ENCODE results near the gene GNPDA2. TPM values are rescaled to one million over a fixed set of nuclear protein-coding genes. Genes with fewer than 3 reads are reported as not detected.

GNPDA2 gene
- total and polyA plus RNA-seq, 2 of the 4 experiments (the other 2 are of a cell fraction): 11.0 to 13.4 TPM

DNA sequence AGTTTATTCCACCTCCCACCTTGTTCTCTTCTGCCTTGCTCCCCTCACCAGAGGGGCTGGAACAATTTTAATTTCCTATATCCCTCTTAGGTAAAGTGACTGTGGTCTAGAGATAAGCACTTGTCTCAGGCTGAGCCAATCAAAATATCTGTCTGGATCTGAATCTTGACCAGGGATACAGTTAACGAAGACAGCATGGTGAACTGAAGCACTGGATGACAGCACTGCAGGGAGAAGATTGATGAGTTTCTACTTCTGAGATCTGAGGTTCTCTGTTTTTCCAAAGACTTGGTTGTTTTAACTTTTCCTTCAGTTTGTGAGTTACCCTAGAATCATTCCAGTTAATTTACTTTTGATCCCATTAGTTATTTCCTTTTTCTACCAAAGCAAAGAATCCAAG, 13.2 kb downstream of the GNPDA2 start:
- H4K8ac ChIP-seq (ENCODE audit: low read depth in 2 of 2, low read length in 2 of 2): no peak overlapping the region
- H2AK9ac ChIP-seq (replicated peaks; ENCODE audit: low read depth, low read length, poor library complexity): no peak overlapping the region
- no peaks in the 10 kb centered on the region for H3K9me1 ChIP-seq (ENCODE audit: insufficient read depth, low read length)
- H3K36me3 ChIP-seq (ENCODE audit: control insufficient read depth, insufficient read depth, low read length): 0 out of 2 replicates have a peak, but pooled peaks cover 2% of the 10 kb centered on the region
- H2AK5ac ChIP-seq (ENCODE audit: low read depth, low read length): no peak overlapping the region
- no peak overlapping the region for H3K9ac ChIP-seq (ENCODE audit: low read depth, low read length)
- no peak overlapping the region for H2BK5ac ChIP-seq (ENCODE audit: low read depth, low read length, poor library complexity, severe bottlenecking)
- no CpG with 5 or more reads among the region's 1 CpG for WGBS, 2 experiments (ENCODE audit: extremely low coverage in 2 of 2, insufficient read length in 1 of 2)
- H3K56ac ChIP-seq (ENCODE audit: extremely low read depth, insufficient read depth, low read length): no peak overlapping the region
- H3K18ac ChIP-seq (ENCODE audit: low read depth, low read length): no peak overlapping the region
- no peak overlapping the region for H2BK120ac ChIP-seq (ENCODE audit: low read depth, low read length)
- peaks cover 0 to 4% of the 10 kb centered on the region in 2 experiments; a peak in 3 of 4 replicates for H3K79me1 ChIP-seq (ENCODE audit: low read depth in 1 of 2, low read length in 2 of 2)
- H3K14ac ChIP-seq (replicated peaks; ENCODE audit: low read depth, low read length): no peak overlapping the region
- no peak overlapping the region for H3K27ac ChIP-seq (ENCODE audit: insufficient read depth, low read length)
- no TSS peak for BruUV-seq (replicated peaks)
- H3K9me3 ChIP-seq (ENCODE audit: control insufficient read depth, insufficient read depth, low read length): no peaks in the 10 kb centered on the region
- no peaks in the 10 kb centered on the region for H3K27me3 ChIP-seq (ENCODE audit: control insufficient read depth, insufficient read depth, low read length)
- H4K91ac ChIP-seq (ENCODE audit: insufficient read depth, low read depth, low read length): no peak overlapping the region
- dilution Hi-C loops (cut with HindIII; ENCODE audit: low sequenced_read_pairs, unreplicated experiment): no loop called here
- no peaks in the 10 kb centered on the region for H4K20me1 ChIP-seq (ENCODE audit: insufficient read depth, low read length)
- H2BK20ac ChIP-seq (ENCODE audit: low read depth, low read length): no peak overlapping the region
- ATAC-seq (ENCODE audit: low read depth) (no peak), DNase-seq (no peak)
- intact Hi-C loops (cut with micrococcal nuclease): no loop called here
- no peak overlapping the region for H3K4ac ChIP-seq (ENCODE audit: low read depth, low read length)
- no peak overlapping the region for H2AFZ ChIP-seq (replicated peaks; ENCODE audit: low read length, poor library complexity)
- no peaks in the 10 kb centered on the region for H3K4me1 ChIP-seq (ENCODE audit: control insufficient read depth, insufficient read depth, low read length)
- ChIA-PET POLR2A (ENCODE audit: unreplicated experiment) (no interaction called here), CTCF (no interaction called here)
- TF ChIP-seq, protein P1, sequence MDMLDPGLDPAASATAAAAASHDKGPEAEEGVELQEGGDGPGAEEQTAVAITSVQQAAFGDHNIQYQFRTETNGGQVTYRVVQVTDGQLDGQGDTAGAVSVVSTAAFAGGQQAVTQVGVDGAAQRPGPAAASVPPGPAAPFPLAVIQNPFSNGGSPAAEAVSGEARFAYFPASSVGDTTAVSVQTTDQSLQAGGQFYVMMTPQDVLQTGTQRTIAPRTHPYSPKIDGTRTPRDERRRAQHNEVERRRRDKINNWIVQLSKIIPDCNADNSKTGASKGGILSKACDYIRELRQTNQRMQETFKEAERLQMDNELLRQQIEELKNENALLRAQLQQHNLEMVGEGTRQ (IDR thresholded peaks at IDR 0.05; ENCODE audit: low read depth, low read length): no peak
- TF ChIP-seq, protein P2, sequence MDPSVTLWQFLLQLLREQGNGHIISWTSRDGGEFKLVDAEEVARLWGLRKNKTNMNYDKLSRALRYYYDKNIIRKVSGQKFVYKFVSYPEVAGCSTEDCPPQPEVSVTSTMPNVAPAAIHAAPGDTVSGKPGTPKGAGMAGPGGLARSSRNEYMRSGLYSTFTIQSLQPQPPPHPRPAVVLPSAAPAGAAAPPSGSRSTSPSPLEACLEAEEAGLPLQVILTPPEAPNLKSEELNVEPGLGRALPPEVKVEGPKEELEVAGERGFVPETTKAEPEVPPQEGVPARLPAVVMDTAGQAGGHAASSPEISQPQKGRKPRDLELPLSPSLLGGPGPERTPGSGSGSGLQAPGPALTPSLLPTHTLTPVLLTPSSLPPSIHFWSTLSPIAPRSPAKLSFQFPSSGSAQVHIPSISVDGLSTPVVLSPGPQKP (IDR thresholded peaks at IDR 0.05; ENCODE audit: borderline replicate concordance, low read depth, low read length): no peak
- TF ChIP-seq POLR2A (IDR thresholded peaks at IDR 0.05; ENCODE audit: low read depth, low read length) (no peak), FOS (IDR thresholded peaks at IDR 0.05; ENCODE audit: low read depth, low read length) (no peak), CHD1 (IDR thresholded peaks at IDR 0.05; ENCODE audit: low read depth, low read length) (no peak), SMC3 (IDR thresholded peaks at IDR 0.05; ENCODE audit: low read depth, low read length) (no peak), RFX5 (IDR thresholded peaks at IDR 0.05; ENCODE audit: low read depth, low read length) (no peak), CEBPB (IDR thresholded peaks at IDR 0.05; ENCODE audit: low read depth, low read length) (no peak), MAFK (IDR thresholded peaks at IDR 0.05; ENCODE audit: low read depth, low read length) (no peak), MAZ (IDR thresholded peaks at IDR 0.05; ENCODE audit: borderline replicate concordance, low read depth, low read length) (no peak), RCOR1 (IDR thresholded peaks at IDR 0.05; ENCODE audit: insufficient replicate concordance, low read length) (no peak), RAD21 (IDR thresholded peaks at IDR 0.05; ENCODE audit: low read length) (no peak), BHLHE40 (IDR thresholded peaks at IDR 0.05; ENCODE audit: low read depth, low read length) (no peak), NFE2L2 (IDR thresholded peaks at IDR 0.05; ENCODE audit: low read depth, low read length) (no peak), MXI1 (IDR thresholded peaks at IDR 0.05; ENCODE audit: borderline replicate concordance, low read depth, low read length) (no peak)
- TF ChIP-seq, protein P3, sequence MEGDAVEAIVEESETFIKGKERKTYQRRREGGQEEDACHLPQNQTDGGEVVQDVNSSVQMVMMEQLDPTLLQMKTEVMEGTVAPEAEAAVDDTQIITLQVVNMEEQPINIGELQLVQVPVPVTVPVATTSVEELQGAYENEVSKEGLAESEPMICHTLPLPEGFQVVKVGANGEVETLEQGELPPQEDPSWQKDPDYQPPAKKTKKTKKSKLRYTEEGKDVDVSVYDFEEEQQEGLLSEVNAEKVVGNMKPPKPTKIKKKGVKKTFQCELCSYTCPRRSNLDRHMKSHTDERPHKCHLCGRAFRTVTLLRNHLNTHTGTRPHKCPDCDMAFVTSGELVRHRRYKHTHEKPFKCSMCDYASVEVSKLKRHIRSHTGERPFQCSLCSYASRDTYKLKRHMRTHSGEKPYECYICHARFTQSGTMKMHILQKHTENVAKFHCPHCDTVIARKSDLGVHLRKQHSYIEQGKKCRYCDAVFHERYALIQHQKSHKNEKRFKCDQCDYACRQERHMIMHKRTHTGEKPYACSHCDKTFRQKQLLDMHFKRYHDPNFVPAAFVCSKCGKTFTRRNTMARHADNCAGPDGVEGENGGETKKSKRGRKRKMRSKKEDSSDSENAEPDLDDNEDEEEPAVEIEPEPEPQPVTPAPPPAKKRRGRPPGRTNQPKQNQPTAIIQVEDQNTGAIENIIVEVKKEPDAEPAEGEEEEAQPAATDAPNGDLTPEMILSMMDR (conservative IDR thresholded peaks at IDR 0.05; ENCODE audit: low read depth, low read length): no peak
- H3K4me2 ChIP-seq (ENCODE audit: low read depth, low read length): no peak overlapping the region
- no peak overlapping the region for H3K23ac ChIP-seq (ENCODE audit: low read depth, low read length)
- in situ Hi-C loops (cut with MboI; ENCODE audit: low sequenced_read_pairs): no loop called here
- H4K5ac ChIP-seq (ENCODE audit: low read depth, low read length): no peak overlapping the region
- no peak overlapping the region for H2BK15ac ChIP-seq (ENCODE audit: low read depth, low read length)
- no peak overlapping the region for H3K4me3 ChIP-seq (ENCODE audit: insufficient read depth, low read depth, low read length)
